ENCODE measurements around the gene RUFY1. TPM values are rescaled to one million over a fixed set of nuclear protein-coding genes. Genes with fewer than 3 reads are reported as not detected.

RUFY1 gene
- total and polyA plus RNA-seq, 9 of the 15 experiments (the other 6 are each of a cell fraction or from before 2014, with no cell fraction given) = 5.0 to 41.7 (median 29.6) TPM

DNA sequence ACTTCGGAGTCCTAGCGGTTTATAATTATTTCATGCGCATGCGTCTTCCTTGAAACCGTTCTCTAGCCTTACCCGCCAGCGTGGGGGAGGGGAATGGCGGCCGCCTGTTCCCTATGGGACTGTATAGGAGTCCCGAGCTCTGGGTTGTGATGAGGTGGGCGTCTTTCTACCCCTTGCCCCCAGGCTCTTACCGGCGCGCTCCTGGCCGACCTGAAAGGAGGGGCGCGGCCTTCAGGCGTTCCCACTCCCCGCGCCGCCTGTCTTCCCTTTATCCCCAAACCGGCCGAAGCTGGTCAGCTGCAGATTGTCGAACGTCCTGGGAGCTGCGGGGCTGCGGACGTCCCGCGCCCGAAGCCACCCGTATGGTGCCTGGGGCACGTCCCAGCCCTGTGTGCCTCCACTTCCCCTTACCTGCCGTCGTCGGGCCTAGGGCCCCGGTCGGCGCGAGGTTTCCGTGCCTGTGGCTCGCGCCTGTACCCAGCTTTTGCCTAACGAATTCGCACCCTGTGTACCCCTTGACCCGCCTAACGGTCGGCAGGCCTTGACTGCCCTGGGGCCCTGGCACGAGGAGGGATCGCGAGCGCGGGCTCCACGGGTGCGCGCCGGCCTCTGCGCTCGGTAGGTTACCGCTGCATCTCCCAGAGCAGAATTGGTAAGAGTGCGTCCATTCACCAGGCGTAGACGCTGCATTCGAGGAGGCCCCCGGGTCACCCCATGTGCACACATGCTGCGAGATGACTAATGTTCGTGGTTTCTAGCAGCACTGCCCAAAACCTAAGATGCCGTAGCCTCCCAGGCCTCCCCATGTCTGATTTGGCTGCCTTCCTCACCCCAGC, 73.8 kb downstream of the RUFY1 start (continued):
- TF ChIP-seq, protein P1, sequence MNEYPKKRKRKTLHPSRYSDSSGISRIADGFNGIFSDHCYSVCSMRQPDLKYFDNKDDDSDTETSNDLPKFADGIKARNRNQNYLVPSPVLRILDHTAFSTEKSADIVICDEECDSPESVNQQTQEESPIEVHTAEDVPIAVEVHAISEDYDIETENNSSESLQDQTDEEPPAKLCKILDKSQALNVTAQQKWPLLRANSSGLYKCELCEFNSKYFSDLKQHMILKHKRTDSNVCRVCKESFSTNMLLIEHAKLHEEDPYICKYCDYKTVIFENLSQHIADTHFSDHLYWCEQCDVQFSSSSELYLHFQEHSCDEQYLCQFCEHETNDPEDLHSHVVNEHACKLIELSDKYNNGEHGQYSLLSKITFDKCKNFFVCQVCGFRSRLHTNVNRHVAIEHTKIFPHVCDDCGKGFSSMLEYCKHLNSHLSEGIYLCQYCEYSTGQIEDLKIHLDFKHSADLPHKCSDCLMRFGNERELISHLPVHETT (CRISPR knock-in tag; conservative IDR thresholded peaks at IDR 0.05 in 1 of 2, IDR thresholded peaks at IDR 0.05 in 1 of 2) = peak in 1 of 2 experiments; percentile 56; a peak in 1 of 4 replicates
- TF ChIP-seq ZNF316 (IDR thresholded peaks at IDR 0.05) (no peak), ZNF707 (CRISPR knock-in tag; conservative IDR thresholded peaks at IDR 0.05) (no peak), ZNF134 (CRISPR knock-in tag; conservative IDR thresholded peaks at IDR 0.05) (no peak), ZNF253 (CRISPR knock-in tag; conservative IDR thresholded peaks at IDR 0.05) (no peak), SMAD4 (CRISPR knock-in tag; conservative IDR thresholded peaks at IDR 0.05) (peak; percentile 88), ZC3H4 (CRISPR knock-in tag; IDR thresholded peaks at IDR 0.05; ENCODE audit: borderline replicate concordance) (peak; percentile 96), JUNB (CRISPR knock-in tag; conservative IDR thresholded peaks at IDR 0.05) (no peak), PTBP1 (IDR thresholded peaks at IDR 0.05; ENCODE audit: low read depth, low read length) (no peak), ZNF696 (CRISPR knock-in tag; conservative IDR thresholded peaks at IDR 0.05) (no peak), SOX6 (IDR thresholded peaks at IDR 0.05) (no peak), SIN3A (IDR thresholded peaks at IDR 0.05; ENCODE audit: borderline replicate concordance in 2 of 2, control insufficient read depth in 1 of 2, low read depth in 2 of 2, low read length in 2 of 2) (no peak), ZNF507 (tag; conservative IDR thresholded peaks at IDR 0.05) (no peak)
- TF ChIP-seq, protein P2, sequence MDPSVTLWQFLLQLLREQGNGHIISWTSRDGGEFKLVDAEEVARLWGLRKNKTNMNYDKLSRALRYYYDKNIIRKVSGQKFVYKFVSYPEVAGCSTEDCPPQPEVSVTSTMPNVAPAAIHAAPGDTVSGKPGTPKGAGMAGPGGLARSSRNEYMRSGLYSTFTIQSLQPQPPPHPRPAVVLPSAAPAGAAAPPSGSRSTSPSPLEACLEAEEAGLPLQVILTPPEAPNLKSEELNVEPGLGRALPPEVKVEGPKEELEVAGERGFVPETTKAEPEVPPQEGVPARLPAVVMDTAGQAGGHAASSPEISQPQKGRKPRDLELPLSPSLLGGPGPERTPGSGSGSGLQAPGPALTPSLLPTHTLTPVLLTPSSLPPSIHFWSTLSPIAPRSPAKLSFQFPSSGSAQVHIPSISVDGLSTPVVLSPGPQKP (CRISPR knock-in tag; IDR thresholded peaks at IDR 0.05) = no peak
- TF ChIP-seq, protein P3, sequence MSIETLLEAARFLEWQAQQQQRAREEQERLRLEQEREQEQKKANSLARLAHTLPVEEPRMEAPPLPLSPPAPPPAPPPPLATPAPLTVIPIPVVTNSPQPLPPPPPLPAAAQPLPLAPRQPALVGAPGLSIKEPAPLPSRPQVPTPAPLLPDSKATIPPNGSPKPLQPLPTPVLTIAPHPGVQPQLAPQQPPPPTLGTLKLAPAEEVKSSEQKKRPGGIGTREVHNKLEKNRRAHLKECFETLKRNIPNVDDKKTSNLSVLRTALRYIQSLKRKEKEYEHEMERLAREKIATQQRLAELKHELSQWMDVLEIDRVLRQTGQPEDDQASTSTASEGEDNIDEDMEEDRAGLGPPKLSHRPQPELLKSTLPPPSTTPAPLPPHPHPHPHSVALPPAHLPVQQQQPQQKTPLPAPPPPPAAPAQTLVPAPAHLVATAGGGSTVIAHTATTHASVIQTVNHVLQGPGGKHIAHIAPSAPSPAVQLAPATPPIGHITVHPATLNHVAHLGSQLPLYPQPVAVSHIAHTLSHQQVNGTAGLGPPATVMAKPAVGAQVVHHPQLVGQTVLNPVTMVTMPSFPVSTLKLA (conservative IDR thresholded peaks at IDR 0.05) = 0 out of 4 replicates have a peak, but pooled peaks of 1 of the 2 experiments have one; percentile 25
- TF ChIP-seq, protein P4, sequence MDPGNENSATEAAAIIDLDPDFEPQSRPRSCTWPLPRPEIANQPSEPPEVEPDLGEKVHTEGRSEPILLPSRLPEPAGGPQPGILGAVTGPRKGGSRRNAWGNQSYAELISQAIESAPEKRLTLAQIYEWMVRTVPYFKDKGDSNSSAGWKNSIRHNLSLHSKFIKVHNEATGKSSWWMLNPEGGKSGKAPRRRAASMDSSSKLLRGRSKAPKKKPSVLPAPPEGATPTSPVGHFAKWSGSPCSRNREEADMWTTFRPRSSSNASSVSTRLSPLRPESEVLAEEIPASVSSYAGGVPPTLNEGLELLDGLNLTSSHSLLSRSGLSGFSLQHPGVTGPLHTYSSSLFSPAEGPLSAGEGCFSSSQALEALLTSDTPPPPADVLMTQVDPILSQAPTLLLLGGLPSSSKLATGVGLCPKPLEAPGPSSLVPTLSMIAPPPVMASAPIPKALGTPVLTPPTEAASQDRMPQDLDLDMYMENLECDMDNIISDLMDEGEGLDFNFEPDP (CRISPR knock-in tag; IDR thresholded peaks at IDR 0.05) = no peak
- TF ChIP-seq, protein P5, sequence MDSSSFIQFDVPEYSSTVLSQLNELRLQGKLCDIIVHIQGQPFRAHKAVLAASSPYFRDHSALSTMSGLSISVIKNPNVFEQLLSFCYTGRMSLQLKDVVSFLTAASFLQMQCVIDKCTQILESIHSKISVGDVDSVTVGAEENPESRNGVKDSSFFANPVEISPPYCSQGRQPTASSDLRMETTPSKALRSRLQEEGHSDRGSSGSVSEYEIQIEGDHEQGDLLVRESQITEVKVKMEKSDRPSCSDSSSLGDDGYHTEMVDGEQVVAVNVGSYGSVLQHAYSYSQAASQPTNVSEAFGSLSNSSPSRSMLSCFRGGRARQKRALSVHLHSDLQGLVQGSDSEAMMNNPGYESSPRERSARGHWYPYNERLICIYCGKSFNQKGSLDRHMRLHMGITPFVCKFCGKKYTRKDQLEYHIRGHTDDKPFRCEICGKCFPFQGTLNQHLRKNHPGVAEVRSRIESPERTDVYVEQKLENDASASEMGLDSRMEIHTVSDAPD (CRISPR knock-in tag; IDR thresholded peaks at IDR 0.05) = peak; percentile 31; the same call in 1 of the 2 replicates
- TF ChIP-seq, protein P6, sequence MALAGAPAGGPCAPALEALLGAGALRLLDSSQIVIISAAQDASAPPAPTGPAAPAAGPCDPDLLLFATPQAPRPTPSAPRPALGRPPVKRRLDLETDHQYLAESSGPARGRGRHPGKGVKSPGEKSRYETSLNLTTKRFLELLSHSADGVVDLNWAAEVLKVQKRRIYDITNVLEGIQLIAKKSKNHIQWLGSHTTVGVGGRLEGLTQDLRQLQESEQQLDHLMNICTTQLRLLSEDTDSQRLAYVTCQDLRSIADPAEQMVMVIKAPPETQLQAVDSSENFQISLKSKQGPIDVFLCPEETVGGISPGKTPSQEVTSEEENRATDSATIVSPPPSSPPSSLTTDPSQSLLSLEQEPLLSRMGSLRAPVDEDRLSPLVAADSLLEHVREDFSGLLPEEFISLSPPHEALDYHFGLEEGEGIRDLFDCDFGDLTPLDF (CRISPR knock-in tag; IDR thresholded peaks at IDR 0.05) = peak; percentile 73
